Measurements from ENCODE around the gene REPS2. TPM values are rescaled to one million over a fixed set of nuclear protein-coding genes. Genes with fewer than 3 reads are reported as not detected.

The REPS2 gene
- total and polyA plus RNA-seq, 8 donors: 12.6 to 19.5 (median 15.1) TPM

DNA sequence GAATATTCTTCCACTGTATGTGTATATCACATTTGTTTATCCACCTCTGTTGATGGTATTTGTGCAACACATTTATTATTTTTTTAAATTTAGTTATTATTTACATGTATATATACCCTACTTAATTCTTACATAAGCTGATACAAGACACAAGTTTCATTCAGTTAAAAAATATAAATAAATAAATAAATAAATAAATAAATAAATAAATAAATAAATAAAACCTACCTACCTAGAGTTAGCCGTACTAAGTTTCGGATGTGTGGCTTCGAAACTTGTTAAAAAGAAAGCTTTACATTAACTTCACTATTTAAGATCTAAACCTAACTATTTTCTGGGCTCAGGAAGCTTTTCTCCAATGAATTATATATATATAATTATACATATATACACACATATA lies 23.3 kb upstream of the REPS2 start:
- ATAC-seq (no peak), DNase-seq (no peak)
- H3K4me1 ChIP-seq: no peaks in the 10 kb centered on the region
- intact Hi-C loops (cut with DNase I): no loop called here
- H3K4me3 ChIP-seq: no peak overlapping the region
- TF ChIP-seq, protein P1, sequence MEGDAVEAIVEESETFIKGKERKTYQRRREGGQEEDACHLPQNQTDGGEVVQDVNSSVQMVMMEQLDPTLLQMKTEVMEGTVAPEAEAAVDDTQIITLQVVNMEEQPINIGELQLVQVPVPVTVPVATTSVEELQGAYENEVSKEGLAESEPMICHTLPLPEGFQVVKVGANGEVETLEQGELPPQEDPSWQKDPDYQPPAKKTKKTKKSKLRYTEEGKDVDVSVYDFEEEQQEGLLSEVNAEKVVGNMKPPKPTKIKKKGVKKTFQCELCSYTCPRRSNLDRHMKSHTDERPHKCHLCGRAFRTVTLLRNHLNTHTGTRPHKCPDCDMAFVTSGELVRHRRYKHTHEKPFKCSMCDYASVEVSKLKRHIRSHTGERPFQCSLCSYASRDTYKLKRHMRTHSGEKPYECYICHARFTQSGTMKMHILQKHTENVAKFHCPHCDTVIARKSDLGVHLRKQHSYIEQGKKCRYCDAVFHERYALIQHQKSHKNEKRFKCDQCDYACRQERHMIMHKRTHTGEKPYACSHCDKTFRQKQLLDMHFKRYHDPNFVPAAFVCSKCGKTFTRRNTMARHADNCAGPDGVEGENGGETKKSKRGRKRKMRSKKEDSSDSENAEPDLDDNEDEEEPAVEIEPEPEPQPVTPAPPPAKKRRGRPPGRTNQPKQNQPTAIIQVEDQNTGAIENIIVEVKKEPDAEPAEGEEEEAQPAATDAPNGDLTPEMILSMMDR (IDR thresholded peaks at IDR 0.05): no peak
- peaks cover 0 to 23% of the 10 kb centered on the region in 2 donors for H3K27me3 ChIP-seq
- no peaks in the 10 kb centered on the region for H3K9me3 ChIP-seq
- H3K36me3 ChIP-seq: no peaks in the 10 kb centered on the region
- no peak overlapping the region for H3K27ac ChIP-seq

DNA sequence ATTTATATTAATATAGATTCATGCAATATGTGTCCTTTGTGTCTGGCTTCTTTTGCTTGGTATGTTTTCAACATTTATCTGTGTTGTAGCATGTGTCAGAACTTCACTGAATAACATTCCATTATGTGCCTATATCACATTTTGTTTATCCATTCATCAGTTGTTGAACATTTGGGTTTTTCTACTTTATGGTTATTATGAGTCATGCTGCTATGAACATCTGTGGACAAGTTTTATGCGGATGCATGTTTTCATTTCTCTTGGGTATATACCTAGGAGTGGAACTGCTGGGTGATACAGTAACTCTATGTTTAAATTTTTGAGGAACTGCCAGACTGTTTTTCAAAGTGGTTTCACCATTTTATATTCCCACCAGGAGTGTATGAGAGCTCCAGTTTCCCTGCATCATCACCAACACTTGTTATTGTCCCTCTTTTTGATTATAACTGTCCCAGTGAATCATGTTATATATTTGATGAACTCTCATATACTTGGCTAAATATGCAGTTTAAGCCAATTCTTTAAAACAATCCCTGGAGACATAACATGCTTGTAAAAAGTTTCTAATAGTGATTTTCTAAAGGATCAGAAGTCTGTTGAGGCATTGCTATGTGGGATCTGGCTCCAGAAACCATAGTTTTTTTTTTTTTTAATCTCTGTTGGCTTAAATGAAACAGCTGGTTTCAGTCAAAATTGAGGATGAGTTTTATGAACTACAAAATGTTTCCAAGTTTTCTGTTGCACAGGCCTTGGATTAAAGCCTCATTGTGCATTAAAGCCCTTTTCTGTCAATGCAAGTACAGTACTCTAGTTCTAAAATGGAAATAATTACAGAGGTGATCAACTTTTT lies 21.6 kb upstream of the REPS2 start:
- Histone ChIP-seq H3K27me3 (peaks cover 0 to 23% of the 10 kb centered on the region in 2 donors), H3K4me1 (no peaks in the 10 kb centered on the region), H3K4me3 (no peak overlapping the region), H3K36me3 (no peaks in the 10 kb centered on the region), H3K9me3 (no peaks in the 10 kb centered on the region), H3K27ac (no peak overlapping the region)
- intact Hi-C loops (cut with DNase I): no loop called here
- TF ChIP-seq, protein P1 (IDR thresholded peaks at IDR 0.05): no peak
- no peak for ATAC-seq
- DNase-seq: peak in 1 of 4 donors; percentile 60

DNA sequence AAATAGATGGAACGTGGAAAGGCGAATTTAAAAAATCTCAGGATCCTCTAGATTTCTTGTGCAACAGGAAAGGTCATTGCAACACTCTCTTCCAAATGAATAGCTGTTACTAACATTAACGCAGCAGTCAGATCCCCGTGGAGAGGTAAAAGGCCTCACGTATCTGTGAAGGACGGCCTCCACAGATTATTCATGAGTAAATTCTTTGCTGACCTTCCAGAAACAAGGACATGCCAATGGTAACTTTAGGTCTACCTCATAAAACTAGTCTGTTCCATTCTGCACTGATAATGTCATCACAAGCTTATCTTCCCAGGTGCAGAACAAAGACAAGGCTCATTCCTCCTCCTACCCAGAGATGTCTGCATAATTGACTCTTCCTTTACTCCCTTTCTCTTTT lies 16.1 kb upstream of the REPS2 start:
- no peak overlapping the region for H3K27ac ChIP-seq
- H3K4me1 ChIP-seq: no peaks in the 10 kb centered on the region
- intact Hi-C loops (cut with DNase I): no loop called here
- peaks cover 0 to 10% of the 10 kb centered on the region in 2 donors for H3K27me3 ChIP-seq
- no peak overlapping the region for H3K4me3 ChIP-seq
- TF ChIP-seq, protein P1 (IDR thresholded peaks at IDR 0.05): no peak
- DNase-seq: no peak
- no peaks in the 10 kb centered on the region for H3K36me3 ChIP-seq
- ATAC-seq: no peak
- H3K9me3 ChIP-seq: no peaks in the 10 kb centered on the region

DNA sequence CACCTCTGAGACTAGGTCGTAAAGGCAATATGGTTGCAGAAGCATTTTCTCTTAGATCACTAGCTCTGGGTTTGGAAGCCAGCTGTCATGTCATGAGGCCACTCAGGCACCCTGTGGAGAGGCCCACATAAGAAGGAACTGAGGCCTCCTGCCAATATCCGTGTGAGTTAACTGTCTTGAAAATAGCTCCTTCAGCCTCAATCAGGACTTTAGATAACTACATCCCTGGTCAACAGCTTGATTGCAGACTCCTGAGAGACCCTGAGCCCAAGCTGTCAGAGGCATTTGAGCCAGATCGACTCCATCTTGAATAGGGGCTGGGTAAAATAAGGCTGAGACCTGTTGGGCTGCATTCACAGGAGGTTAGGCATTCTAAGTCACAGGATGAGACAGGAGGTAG lies 15.1 kb upstream of the REPS2 start:
- H3K27ac ChIP-seq: no peak overlapping the region
- ATAC-seq (no peak), DNase-seq (no peak)
- TF ChIP-seq, protein P1 (IDR thresholded peaks at IDR 0.05): no peak
- H3K36me3 ChIP-seq: no peaks in the 10 kb centered on the region
- no peak overlapping the region for H3K4me3 ChIP-seq
- no peaks in the 10 kb centered on the region for H3K9me3 ChIP-seq
- intact Hi-C loops (cut with DNase I): no loop called here
- H3K27me3 ChIP-seq: peaks cover 0 to 9% of the 10 kb centered on the region in 2 donors
- H3K4me1 ChIP-seq: no peaks in the 10 kb centered on the region

DNA sequence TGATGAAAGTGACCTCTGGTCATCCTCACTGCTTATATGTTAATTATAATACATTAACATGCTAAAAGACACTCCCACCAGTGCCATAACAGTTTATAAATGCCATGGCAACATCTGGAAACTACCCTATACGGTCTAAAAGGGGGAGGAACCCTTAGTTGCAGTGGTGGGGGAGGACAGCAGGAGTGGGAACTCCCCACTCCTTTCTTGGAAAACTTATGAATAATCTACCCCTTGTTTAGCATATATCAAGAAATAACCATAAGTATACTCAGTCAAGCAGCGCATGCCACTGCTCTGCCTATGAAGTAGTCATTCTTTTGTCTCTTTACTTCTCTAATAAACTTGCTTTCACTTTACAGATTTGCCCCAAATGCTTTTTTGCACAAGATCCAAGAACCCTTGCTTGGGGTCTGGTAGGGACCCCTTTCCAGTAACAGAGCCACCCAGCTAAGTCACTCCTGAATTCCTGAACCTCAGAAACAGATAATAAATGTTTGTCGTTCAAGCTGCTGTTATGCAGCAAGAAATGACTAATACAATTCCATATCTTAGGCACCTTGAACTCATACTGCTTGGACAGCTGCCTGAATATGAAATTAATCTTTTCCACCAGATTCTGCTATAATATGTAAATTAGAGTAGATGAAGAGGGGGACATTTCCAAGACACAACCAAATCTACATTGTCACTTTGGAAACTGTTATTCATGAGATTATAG lies 14.4 kb upstream of the REPS2 start:
- Histone ChIP-seq H3K4me3 (no peak overlapping the region), H3K27me3 (peaks cover 0 to 2% of the 10 kb centered on the region in 2 donors), H3K27ac (no peak overlapping the region), H3K36me3 (no peaks in the 10 kb centered on the region), H3K4me1 (no peaks in the 10 kb centered on the region), H3K9me3 (no peaks in the 10 kb centered on the region)
- DNase-seq: no peak
- intact Hi-C loops (cut with DNase I): no loop called here
- no peak for ATAC-seq
- TF ChIP-seq, protein P1 (IDR thresholded peaks at IDR 0.05): no peak
